Activated naive CD4-positive, alpha-beta T cell (primary cell): ENCODE measurements around the gene RAB35.

Source experiments
- DNase-seq, 4 experiments: peaks; one replicate each; lab custom pipeline; 2025; lab: John Stamatoyannopoulos, UW

RAB35 gene

DNA sequence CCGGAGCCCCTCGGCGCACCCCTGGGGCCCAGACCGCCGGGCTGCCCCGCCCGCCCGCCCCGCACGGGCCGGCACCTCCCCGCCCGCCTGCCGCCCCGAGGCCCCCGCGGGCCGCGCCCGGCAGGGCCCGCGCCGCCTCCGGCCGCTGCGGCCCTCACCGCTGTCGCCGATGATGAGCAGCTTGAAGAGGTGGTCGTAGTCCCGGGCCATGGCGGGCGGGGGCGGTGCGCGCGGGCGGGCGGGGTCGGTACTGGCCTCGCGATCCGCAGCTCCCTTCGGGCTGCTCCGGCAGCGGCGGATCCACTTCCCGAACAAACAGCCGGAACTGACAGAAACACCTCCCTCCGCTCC lies at the start of gene RAB35:
Gene RAB35, minus strand, starts transcription at position 313 of the 351 bp plus-strand sequence. Its CDS starts 103 bp downstream, at position 210.
- no peak for DNase-seq

DNA sequence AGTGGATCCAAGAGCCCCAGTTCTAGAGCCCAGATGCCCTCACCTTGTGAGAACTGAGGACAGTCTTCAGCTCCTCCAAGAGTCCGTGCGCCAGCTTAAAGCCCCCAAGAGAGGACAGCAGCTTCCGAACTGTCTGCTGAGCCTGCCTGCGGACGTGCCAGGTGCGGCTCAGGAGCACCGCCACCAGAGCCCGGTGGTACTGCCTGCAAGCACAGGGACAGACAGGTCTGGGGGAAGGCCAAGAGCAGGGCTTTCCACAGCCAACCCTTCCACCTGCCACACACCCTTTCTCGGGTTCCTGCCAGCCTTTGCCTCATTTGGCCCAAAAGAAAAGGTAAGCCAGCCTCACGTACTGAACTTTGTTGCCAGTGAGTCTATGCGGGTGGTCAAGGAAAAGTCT lies 47.7 kb upstream of the RAB35 start:
- DNase-seq: no peak

DNA sequence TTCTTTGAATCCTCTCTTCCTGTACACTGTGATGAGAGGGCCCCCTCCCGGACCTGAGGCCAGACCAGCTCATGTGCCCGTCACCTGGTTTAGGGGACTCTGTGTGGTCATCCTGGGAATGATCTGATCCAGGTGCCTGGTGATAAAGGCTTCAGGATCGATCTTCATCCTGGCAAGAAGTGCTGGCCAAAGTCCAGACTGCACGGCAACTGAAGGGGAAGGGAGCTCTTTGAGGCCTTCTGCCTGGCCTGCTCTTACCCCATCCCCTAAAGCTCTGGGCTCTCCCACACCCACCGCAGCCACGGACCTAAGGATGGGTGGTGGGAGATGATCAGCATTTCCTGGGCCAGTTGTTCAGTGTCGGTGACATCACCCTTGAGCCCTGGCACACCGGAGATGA lies 46.2 kb upstream of the RAB35 start:
- no peak for DNase-seq

DNA sequence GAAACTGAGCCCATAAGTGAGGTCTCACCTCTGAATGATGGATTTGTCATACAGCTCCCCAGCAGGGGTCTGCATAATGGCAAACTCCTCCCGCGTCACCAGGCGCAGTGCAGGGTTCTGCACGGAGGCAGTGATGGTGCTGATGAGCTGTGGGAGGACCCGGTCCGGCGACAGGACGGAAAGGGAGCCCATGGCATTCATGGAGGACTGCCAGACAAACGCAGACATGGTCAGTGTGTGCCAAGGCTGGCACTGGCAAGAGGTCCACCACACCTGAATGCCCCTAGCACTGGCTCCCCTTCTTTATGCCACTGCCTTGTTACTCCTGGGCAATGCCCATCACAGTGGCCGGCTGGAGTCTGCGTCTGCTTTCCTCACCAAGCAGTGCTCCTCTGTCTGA lies 45.3 kb upstream of the RAB35 start:
- DNase-seq: no peak

DNA sequence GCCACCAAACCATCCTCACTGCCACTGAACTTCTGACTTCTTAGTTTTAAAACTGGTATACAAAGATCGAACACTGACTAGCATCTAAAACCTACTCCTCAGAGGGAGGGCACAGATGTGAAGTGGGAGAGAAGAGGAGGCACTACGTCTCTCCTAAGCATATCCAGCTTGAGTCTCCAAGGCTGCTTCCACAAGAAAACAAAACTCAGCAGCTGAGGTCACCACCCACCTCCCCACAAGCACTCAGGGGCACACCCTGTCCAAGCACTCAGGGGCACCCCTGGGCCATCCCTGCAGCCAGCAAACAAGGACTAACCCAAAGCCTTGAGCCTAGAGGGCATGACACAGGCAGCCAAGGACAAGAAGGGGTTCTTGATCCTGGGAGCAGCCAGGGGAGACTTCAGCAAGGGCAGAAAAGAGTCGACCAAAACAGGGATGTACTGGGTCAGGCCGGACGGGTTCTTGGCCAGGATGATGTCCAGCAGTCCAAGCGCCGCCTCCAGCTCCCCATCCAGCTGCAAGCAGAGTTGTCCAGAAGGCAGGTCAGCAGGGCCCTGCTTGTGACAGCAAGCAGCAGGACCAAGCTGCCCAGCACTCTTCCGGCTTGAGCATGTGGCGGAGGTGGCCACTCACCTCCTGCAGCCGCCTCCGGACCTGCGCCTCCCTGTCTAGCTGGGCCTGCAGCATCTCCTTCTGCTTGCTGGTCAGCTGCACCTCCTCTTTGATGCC lies 43.1 kb upstream of the RAB35 start:
- no peak for DNase-seq

DNA sequence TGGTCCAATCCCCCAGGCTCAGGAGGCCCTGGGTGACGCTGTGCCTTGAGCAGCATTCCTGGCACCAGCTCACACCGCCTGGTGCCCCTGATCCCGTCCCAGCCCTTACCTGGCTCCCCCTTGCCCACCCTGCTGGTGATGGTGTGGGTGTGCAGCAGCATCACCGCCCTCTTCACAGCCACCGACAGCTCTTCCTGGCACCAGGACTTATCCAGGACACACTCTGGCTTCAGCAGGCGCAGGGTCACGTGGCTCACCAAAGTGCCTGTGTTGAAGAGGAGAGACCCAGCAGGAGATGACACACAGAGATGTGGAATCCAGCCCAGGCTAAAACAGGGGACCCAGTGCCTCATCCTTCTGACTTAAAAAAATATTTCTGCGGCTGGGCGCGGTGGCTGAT lies 41.8 kb upstream of the RAB35 start:
- DNase-seq: no peak

DNA sequence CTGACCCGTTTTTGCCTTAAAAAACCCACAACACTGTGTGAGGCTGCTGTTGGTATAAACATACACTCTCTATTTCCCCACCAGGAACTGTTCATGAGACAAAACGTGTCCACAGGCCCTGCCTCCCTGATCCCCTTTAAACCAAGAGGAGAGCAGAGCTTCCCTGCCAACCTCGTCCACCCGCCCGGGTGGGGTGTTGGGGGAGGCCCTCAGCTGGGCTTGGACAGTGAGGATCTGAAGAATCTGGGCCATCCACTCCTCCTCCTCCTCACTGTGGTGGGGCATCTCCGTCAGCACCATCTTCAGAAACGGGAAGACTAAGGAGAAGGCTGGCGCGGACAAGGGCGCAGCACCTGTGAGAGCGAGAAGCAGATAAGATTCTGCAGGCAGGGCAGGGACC lies 41.1 kb upstream of the RAB35 start:
- DNase-seq: no peak

DNA sequence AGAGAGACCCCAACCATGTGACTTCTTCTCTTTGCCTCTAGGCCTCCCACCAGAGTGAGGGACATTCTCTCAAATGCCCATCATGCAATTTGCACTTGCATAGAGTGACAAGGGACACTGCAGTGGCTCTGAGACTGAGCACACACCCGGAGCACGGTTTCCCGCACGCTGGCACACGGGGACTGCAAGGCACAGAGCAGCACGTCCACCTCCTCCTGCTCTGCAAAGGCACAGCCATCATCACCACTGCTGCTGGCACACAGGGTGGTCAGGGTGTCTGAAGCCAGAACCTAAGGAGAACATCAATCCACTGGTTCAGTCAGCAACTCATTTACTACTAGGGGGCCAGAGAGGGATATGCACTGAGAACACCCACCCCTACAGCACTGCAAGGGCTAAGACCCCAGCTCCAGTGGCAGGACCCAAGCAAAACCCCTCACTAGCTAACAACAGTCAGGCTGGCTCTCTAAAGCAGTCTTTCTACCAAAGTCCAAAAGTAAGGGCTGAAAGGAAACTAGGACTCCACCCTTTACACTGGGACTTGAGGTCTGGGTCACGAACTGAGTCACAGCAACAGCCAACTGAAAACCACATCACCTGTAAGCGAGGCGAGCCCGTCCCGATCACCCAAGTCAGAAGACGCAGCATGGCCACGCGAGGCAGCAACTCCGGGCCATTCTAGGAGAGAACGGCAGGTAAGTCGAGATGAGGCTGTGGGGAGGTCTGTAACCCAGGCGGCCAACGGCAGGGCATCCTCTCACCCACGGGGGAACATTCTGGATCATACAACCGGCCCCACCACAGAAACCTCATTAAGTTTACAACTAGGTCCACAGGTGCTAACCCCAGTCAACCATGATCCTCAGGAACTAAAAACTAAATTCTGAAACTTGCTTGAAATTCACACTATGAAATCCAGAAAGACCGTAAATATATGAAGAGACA lies 40.0 kb upstream of the RAB35 start:
- DNase-seq: no peak

DNA sequence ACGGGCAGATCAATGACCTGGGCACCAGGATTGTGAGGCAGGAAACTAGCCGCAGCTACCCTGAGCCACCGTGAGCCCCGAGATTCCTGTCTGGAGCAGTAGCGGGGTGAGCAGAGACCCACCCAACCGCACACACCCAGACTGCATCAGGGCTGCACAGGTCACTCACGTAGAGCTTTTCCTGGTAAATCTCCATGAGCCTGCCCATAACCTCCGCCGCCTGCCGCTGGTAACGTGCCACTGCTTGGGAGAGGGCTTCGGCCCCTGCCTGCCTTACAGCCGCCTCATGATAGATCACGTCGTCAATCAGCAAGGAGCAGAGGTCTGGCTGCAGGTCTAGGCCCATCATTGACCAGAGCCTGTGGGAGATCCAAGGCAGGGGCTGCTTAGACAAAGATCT lies 38.5 kb upstream of the RAB35 start:
- DNase-seq: no peak

DNA sequence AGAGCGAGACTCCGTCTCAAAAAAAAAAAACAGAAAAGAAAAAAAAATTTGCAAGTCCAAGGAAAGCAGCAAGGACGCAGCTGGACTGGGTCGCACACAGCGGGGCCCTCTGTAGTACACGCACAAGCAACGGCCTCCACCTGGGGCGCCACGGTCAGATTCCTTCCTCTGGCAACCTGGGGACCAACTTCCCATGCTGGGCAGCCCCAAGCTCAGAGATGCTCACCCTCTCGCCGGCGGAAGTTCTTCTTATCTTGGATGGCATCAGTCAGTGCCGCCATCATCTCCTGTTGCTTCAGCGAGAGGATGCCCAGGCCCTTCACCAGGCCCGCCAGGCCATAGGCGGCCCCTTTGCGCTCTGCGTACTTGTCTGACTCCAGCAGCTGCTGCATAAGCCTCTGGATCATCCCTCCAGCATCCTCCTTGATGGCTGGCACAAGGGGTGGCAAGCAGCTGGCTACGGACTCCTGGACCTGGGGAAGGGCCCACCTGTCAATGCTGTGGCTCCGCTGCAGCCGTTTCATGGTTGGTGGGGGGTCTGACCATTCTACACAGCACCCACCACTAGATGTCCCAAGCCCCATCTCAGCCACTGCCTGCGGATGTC lies 34.5 kb upstream of the RAB35 start:
- no peak for DNase-seq

DNA sequence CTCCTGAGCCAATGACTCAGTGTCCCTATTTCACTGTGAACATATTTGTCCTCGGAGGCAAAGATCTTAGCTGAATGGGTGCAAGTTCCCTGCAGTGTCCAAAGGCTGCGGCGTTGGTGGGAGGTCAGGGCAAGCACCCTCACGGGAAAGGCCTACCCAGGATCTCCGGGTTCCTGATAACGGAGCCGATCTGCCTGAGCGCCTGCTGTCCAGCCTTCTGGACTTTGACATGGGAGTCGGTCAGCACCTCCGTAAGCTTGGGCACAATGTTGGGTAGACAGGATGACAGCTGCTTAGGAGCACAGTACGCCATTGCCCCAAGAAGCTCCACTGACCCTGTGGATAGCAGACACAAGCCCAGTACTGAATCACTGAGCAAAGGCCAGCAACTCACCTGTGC lies 31.5 kb upstream of the RAB35 start:
- no peak for DNase-seq

DNA sequence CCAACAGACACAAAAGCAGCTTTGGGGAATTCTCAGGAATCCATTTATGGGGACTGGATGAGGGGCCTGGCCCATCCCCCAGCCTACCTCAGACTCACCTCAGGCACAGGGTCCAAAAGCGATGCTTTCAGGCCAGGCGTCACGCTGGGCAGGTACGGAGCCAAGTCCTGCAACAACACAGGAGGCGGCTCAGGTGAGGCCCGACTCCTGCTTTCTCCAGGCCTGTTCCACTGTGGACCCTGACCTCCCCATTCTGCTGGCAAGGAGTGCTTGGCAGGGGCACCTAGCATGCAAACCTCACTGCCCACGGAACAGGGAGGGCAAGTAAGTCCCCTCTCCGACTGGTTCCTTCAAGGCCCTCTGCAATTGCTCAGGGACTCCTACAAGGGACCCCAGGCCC lies 28.6 kb upstream of the RAB35 start:
- DNase-seq: no peak

DNA sequence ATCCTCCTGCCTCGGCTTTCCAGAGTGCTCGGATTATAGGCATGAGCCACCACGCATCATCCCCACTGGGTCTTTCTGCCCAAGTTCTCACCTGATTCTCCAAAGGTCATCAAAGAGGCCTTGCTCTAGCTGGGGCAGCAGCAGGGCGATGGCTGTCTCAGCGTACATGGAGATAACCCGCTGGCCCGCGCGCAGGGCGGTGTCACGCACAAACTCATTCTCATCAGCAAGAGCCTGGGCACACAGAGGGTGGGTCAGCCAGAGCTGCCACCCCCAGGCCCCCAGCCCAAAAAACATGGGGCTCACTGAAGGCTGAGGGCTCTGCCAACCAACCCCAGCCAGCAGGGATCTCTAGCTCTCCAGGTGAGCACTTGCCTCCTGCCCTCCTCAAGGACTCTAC lies 27.7 kb upstream of the RAB35 start:
- DNase-seq: no peak

DNA sequence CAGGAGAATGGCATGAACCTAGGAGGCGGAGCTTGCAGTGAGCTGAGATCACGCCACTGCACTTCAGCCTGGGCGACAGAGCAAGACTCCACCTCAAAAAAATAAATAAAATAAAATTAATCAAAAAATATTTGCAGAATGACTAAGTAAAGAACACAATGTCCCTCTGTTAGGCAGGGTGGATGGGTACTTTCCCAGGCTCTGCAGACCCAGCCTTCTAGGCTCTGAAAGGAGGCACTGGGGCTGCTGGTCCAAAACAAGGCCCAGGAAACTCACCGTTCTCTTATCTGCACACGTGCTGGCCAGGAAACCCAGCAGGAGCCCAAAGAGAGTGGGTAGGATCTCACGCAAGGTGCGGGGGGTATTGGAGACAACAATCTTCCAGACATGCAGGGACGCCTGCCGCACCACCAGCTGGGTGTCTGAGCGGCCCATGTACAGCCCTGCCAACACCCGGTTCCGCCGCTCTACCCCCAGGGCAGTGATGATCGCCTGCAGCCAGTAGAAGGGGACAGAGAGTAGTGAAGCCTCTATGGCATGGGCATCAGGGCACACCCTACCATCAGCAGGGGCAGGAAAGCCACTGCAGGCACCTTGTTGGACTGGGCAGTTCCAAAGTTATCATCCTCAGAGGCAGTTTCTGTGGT lies 25.8 kb upstream of the RAB35 start:
- no peak for DNase-seq

DNA sequence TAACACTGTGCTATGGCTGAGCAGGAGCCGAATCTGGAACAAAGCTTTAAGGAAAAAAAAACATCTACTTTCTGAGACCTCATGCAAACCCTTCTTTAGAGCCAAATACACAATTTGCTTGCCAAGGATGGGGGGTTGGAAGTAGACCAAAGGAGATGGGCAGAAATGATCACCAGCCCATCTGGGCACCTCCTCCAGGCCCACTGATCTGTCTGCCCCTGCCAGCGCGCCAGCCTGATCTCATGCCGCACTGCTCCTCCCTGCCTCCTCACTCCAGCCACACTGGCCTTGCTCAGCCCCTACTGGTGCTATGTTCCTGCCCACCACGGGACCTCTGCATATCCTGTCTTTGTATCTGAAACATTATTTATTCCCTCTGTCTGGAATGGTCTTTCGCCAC lies 24.8 kb upstream of the RAB35 start:
- no peak for DNase-seq

DNA sequence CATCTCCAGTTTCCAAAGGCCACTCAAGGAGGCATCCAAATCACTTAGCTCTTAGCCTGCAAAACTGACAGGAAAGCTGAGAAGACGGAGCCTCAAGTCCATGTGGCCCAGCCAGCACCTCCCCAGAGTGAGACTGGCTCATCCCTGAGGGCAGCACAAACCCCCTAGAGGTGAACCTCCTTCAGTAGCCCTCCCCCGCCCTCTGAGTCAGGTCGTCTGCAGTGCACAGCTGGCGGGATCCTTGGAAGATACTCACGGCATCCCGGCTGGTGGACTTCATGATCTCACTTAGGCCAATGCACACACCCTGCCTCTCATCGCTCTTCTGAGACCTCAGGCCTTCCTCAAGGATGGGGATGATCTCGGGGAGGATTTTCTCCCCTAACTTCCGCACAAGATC lies 24.1 kb upstream of the RAB35 start:
- DNase-seq: no peak

DNA sequence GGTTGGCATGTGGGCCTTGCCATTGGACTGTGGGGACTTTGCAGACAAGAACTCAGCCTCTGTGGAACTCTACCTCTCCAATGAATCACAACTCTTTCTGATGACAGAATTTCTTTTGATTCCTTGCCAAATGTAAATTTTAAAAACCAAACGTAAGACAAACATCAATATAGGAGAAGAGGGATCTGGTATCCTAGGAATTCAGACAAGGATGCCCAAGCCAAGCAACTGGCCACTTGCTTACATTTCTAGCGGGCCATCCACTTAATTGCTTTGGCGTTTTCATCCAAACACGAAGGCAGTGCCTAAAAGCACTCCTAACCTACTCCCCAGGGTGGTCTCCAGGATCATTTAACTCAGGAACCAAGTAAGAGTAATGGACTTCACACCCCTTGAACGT lies 23.4 kb upstream of the RAB35 start:
- DNase-seq: no peak

DNA sequence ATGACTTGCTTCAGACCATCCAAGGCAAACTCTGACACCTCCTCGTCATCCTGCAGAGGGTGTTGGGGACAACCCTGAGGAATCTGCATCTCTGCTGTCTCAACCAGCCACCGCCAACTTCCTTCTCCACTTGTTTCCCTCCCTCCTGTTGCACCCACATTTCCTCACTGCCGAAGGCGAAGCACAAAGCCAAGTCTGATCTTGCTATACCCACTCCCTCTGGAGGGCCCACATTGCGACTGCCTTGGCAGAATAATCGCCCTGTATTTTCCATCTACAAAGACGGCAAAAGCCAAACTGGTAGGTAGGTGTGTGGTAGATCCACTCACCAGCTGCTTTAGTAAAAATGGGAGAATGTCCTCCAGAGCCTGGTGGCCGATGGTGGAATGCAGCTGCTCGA lies 21.8 kb upstream of the RAB35 start:
- DNase-seq: no peak

DNA sequence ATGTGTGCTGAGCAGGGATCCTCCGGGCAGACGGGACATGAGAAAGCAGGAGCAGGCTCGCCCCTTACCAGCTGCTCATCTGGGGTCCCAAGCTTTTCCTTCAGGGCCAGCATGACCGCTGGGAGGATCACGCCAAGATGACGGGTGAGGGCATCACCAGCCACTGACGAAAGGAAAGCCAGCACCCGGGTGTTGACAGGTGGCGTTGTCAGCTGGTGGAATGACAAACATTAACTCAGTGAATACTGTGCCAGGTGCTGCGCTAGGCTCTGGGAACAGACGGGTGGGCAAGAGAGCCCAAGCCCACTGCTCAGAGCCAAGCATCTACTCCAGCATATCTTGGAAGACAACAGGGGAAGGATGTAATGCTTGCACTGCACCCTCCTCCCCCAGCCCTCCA lies 21.3 kb upstream of the RAB35 start:
- DNase-seq: no peak

DNA sequence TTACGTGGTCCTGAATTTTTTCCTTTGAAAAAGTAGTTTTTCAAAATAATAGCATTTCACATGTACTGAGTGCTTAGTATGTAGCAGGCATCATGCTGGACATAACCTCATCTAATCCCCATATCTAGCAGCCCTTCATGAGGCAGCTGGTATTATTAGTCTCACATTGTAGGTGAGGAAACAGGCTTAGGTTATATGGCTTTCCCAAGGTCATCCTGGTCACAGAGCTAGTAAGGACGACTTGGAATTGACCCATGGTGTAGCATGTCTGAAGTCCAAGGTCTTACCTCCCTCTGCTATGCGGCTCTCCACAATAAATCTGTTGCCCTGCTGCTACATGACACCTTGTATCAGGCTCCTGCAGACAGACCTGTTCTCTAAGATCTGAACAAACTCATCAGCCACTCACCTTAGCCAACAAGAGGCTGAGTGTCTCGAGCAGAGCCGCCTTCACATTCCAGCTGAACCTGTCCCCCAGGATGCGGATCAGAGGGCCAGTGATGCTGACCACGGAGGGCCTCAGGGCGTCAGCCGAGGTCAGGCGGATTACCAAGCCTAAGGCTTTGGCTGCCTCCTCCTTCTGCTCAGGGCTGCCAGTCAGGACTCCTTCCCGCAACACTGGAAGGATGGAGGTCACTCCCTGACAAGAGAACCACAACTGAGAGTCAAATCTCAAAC lies 19.7 kb upstream of the RAB35 start:
- DNase-seq: no peak

DNA sequence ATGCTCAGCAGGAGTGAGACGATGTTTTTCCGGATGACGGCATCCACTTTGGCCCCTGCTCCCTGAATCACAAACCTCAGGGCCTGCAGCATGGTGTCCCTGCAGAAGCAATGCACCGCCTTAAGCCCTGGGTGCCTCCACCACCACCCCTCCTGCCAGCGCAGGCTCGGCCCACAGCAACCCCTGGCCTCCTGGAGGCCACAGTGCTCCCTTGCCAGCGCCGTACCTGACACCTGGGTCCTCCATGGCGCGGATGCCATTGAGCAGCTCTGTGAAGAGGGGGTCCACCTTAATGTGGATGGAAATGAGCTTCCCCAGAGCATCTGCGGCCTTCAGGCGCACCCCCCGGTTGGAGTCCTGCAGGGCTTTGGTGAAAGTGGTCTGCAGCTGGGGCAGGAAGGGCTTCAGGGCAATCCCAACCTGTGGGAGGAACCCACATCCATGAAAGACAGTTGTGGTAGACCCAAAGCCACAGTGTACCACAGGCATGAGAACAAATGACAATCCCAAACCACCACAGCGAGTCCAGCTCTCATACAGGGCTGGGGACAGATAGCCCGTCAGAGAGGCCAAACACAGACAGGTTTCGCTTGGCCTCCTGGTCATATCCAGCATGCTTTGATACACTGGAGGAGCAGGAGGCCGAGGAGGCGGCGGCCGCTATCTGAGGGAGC lies 17.9 kb upstream of the RAB35 start:
- no peak for DNase-seq
